ENCODE results near the gene ZNF485.
"Not testable (repeated sequence)": the region's sequence is repeated elsewhere in the genome, so short reads cannot be mapped to it uniquely, and the experiment has no call there.

ZNF485 gene

DNA sequence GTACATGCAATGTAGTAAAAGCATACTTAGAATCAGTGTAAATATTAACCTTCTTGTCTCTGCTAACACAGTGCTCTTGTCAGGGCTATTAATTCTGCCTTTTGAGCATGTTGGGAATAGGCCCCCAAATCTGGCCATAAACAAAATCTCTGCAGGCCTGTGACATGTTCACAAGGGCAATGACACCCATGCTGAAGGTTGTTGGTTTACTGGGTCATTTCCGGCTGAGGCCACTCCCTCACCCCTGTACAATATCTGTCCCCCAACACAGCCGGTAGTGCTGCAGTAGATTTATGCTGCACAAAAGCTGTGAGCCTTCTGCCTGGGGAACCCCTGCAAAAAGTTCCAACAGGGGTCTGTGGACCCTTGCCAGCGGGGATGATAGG, 19.5 kb upstream of the ZNF485 start:
- not testable (repeated sequence) for H3K36me3 ChIP-seq (ENCODE audit: insufficient read depth, low read length); H2AFZ ChIP-seq (ENCODE audit: low read depth, low read length); H3K4me1 ChIP-seq (ENCODE audit: insufficient read depth, low read length); H3K27me3 ChIP-seq (ENCODE audit: insufficient read depth, low read length); H3K4me3 ChIP-seq (ENCODE audit: low read length); H3K9me3 ChIP-seq (ENCODE audit: low read length)

- Histone ChIP-seq H3K36me3 (ENCODE audit: insufficient read depth, low read length) (no peaks in the 10 kb centered on the region), H3K9me3 (ENCODE audit: low read length) (no peaks in the 10 kb centered on the region), H3K27me3 (ENCODE audit: insufficient read depth, low read length) (peaks cover 9% of the 10 kb centered on the region), H3K4me1 (ENCODE audit: insufficient read depth, low read length) (no peaks in the 10 kb centered on the region), H3K4me3 (ENCODE audit: low read length) (no peak overlapping the region), H2AFZ (ENCODE audit: low read depth, low read length) (no peak overlapping the region)
Measured at GRCh38 chr10:43591303-43591904, 14.8 kb upstream of the ZNF485 start.

DNA sequence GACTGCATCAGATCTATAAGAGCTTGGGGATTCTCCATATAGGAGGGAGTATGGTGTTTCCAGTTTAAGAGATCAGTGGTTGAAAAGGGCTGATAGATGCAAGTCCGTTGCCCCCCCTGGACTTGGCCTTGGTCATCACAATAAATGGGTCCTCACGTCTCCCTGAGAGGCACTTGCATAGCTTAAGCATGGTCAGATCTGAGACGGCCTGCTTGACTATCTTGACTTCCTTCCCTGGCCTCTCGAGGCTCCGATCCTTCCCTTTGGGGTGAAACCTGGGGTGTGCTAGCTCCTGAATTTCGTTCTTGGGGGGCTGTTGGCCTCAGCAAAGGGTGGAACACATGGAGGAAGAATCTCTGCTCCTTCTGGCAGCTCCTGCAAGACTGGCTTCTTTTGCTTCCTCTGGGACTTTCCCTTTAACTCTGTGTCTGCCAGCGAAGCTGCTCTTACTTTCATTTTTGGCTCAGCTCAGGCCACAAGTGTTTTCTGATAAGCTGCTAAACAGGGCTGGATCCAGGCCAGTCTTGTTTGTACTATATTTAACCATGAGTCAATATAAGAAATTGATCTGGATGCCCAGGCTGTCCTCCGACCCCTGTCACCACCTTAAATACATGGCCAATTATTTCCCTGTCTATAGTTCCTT, 11.2 kb upstream of the ZNF485 start:
- Histone ChIP-seq H3K27me3 (ENCODE audit: insufficient read depth, low read length) (peaks cover 4% of the 10 kb centered on the region), H3K36me3 (ENCODE audit: insufficient read depth, low read length) (no peaks in the 10 kb centered on the region), H3K4me3 (ENCODE audit: low read length) (no peak overlapping the region), H3K4me1 (ENCODE audit: insufficient read depth, low read length) (no peaks in the 10 kb centered on the region), H2AFZ (ENCODE audit: low read depth, low read length) (no peak overlapping the region), H3K9me3 (ENCODE audit: low read length) (no peaks in the 10 kb centered on the region)

- Histone ChIP-seq H3K36me3 (ENCODE audit: insufficient read depth, low read length) (no peaks in the 10 kb centered on the region), H3K4me1 (ENCODE audit: insufficient read depth, low read length) (no peaks in the 10 kb centered on the region), H3K27me3 (ENCODE audit: insufficient read depth, low read length) (peaks cover 4% of the 10 kb centered on the region), H2AFZ (ENCODE audit: low read depth, low read length) (no peak overlapping the region), H3K9me3 (ENCODE audit: low read length) (peaks cover under 1% of the 10 kb centered on the region), H3K4me3 (ENCODE audit: low read length) (no peak overlapping the region)
Measured at GRCh38 chr10:43595739-43596298, 10.4 kb upstream of the ZNF485 start.

DNA sequence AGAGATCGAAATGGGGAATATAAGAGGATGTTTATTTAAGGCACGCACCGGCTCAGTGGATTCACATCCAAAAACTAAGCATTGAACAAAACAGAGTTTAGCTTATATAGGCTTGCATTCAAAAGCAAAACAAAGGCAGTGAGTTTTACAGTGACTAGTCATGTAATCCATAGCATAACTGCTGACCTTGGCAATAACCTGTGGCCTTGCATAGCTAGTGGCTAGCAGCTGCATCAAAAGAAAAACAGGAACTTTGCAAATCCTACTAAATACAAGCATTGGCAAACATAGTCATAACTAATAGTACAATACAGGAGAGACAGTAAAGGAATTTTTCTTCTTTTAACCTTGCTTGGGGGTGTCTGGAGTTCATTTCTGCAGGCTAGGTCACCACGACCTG, 9.7 kb upstream of the ZNF485 start:
- Histone ChIP-seq H2AFZ (ENCODE audit: low read depth, low read length) (no peak overlapping the region), H3K4me3 (ENCODE audit: low read length) (no peak overlapping the region), H3K9me3 (ENCODE audit: low read length) (peaks cover 5% of the 10 kb centered on the region), H3K4me1 (ENCODE audit: insufficient read depth, low read length) (no peaks in the 10 kb centered on the region), H3K27me3 (ENCODE audit: insufficient read depth, low read length) (peaks cover 4% of the 10 kb centered on the region), H3K36me3 (ENCODE audit: insufficient read depth, low read length) (no peaks in the 10 kb centered on the region)

DNA sequence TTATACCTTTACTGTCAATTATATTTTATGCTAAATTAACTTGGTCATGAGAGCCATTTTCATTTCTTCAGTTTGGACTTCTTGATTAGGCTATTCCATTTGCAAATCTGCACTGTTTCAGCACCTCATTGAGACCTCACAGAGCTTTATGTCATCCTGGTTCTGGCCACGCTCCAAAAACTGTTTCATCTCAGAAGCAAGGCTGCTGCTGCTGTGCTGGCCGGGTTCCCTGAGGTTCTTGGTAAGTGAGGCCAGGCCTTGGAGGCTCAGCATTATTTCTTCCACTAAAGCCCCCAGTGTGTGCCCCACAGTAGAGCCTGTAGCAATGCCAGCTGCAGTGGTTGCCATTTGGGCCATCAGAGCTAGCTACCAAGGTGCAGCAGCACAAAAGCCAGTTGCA, 7.8 kb upstream of the ZNF485 start:
- Histone ChIP-seq H2AFZ (ENCODE audit: low read depth, low read length) (no peak overlapping the region), H3K36me3 (ENCODE audit: insufficient read depth, low read length) (no peaks in the 10 kb centered on the region), H3K9me3 (ENCODE audit: low read length) (peaks cover 5% of the 10 kb centered on the region), H3K4me1 (ENCODE audit: insufficient read depth, low read length) (no peaks in the 10 kb centered on the region), H3K27me3 (ENCODE audit: insufficient read depth, low read length) (no peaks in the 10 kb centered on the region), H3K4me3 (ENCODE audit: low read length) (no peak overlapping the region)

- peaks cover 5% of the 10 kb centered on the region for H3K9me3 ChIP-seq (ENCODE audit: low read length)
- H3K4me3 ChIP-seq (ENCODE audit: low read length) = no peak overlapping the region
- no peaks in the 10 kb centered on the region for H3K36me3 ChIP-seq (ENCODE audit: insufficient read depth, low read length)
Measured at GRCh38 chr10:43599333-43599732, 6.9 kb upstream of the ZNF485 start.

GRCh38 chr10:43601576-43601975, 4.7 kb upstream of the ZNF485 start:
- H3K4me1 ChIP-seq (ENCODE audit: insufficient read depth, low read length); H3K4me3 ChIP-seq (ENCODE audit: low read length); H3K36me3 ChIP-seq (ENCODE audit: insufficient read depth, low read length); H2AFZ ChIP-seq (ENCODE audit: low read depth, low read length); H3K9me3 ChIP-seq (ENCODE audit: low read length); H3K27me3 ChIP-seq (ENCODE audit: insufficient read depth, low read length): not testable (repeated sequence)

More at GRCh38 chr10:43599333-43599732, 6.9 kb upstream of the ZNF485 start:
- H3K4me1 ChIP-seq (ENCODE audit: insufficient read depth, low read length) = no peaks in the 10 kb centered on the region
- no peaks in the 10 kb centered on the region for H3K27me3 ChIP-seq (ENCODE audit: insufficient read depth, low read length)
- H2AFZ ChIP-seq (ENCODE audit: low read depth, low read length) = no peak overlapping the region

- H3K4me1 ChIP-seq (ENCODE audit: insufficient read depth, low read length) = peaks cover 9% of the 10 kb centered on the region
- H2AFZ ChIP-seq (ENCODE audit: low read depth, low read length) = peak overlapping the region; percentile 92
- peaks cover 6% of the 10 kb centered on the region for H3K36me3 ChIP-seq (ENCODE audit: insufficient read depth, low read length)
- peaks cover 8% of the 10 kb centered on the region for H3K9me3 ChIP-seq (ENCODE audit: low read length)
- peak overlapping the region; percentile 67 for H3K4me3 ChIP-seq (ENCODE audit: low read length)
- no peaks in the 10 kb centered on the region for H3K27me3 ChIP-seq (ENCODE audit: insufficient read depth, low read length)
Measured at GRCh38 chr10:43605850-43606322, 352 bp upstream of the ZNF485 start.

- Histone ChIP-seq H3K36me3 (ENCODE audit: insufficient read depth, low read length) (peaks cover 6% of the 10 kb centered on the region), H3K27me3 (ENCODE audit: insufficient read depth, low read length) (no peaks in the 10 kb centered on the region), H3K9me3 (ENCODE audit: low read length) (peaks cover 5% of the 10 kb centered on the region), H3K4me1 (ENCODE audit: insufficient read depth, low read length) (peaks cover 9% of the 10 kb centered on the region), H3K4me3 (ENCODE audit: low read length) (peak overlapping the region; percentile 67), H2AFZ (ENCODE audit: low read depth, low read length) (peak overlapping the region; percentile 92)
Measured at GRCh38 chr10:43607199-43607573, 948 bp downstream of the ZNF485 start.

GRCh38 chr10:43610636-43611035, 4.4 kb downstream of the ZNF485 start:
- Histone ChIP-seq H3K4me1 (ENCODE audit: insufficient read depth, low read length) (peaks cover 9% of the 10 kb centered on the region), H3K36me3 (ENCODE audit: insufficient read depth, low read length) (peaks cover 12% of the 10 kb centered on the region), H3K27me3 (ENCODE audit: insufficient read depth, low read length) (no peaks in the 10 kb centered on the region), H2AFZ (ENCODE audit: low read depth, low read length) (no peak overlapping the region), H3K9me3 (ENCODE audit: low read length) (peaks cover 11% of the 10 kb centered on the region), H3K4me3 (ENCODE audit: low read length) (no peak overlapping the region)

- Histone ChIP-seq H3K4me3 (ENCODE audit: low read length) (no peak overlapping the region), H2AFZ (ENCODE audit: low read depth, low read length) (no peak overlapping the region), H3K27me3 (ENCODE audit: insufficient read depth, low read length) (no peaks in the 10 kb centered on the region), H3K9me3 (ENCODE audit: low read length) (peaks cover 26% of the 10 kb centered on the region), H3K4me1 (ENCODE audit: insufficient read depth, low read length) (no peaks in the 10 kb centered on the region), H3K36me3 (ENCODE audit: insufficient read depth, low read length) (peaks cover 23% of the 10 kb centered on the region)
Measured at GRCh38 chr10:43616697-43617370, 10.6 kb downstream of the ZNF485 start.

DNA sequence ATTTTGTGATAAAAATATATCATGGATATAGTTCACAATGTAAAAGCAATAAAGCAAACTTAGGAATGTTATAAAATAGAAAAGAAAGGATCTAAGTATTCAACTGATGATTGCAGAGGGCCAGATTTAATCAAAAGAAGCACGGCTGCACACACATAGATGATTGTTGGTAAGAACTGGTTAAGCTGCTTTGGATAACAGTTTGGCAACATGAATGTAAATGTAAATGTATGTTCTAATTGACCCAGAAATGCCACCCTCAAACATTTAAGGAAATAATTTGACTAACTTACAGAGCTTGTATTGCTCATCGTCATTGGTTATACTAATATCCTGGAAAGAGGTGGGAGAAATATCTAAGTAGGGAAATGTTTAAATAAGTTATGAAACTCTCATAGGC, 13.1 kb downstream of the ZNF485 start:
- H3K4me3 ChIP-seq (ENCODE audit: low read length) = no peak overlapping the region
- peaks cover 23% of the 10 kb centered on the region for H3K9me3 ChIP-seq (ENCODE audit: low read length)
- no peaks in the 10 kb centered on the region for H3K27me3 ChIP-seq (ENCODE audit: insufficient read depth, low read length)
- no peak overlapping the region for H2AFZ ChIP-seq (ENCODE audit: low read depth, low read length)
- H3K4me1 ChIP-seq (ENCODE audit: insufficient read depth, low read length) = no peaks in the 10 kb centered on the region
- peaks cover 19% of the 10 kb centered on the region for H3K36me3 ChIP-seq (ENCODE audit: insufficient read depth, low read length)

Measured in neuron (in vitro differentiated cells).